SH-SY5Y (cell line): ENCODE results near the gene CD81.

Experiments
- GATA2 ChIP-seq: IDR thresholded peaks from 2 replicates; pipeline ENCODE4 v1.6.1; 2011; ENCODE audit warnings: mild to moderate bottlenecking, low read depth, low read length
- GATA3 ChIP-seq: IDR thresholded peaks from 2 replicates; pipeline ENCODE4 v1.6.1; 2011; ENCODE audit warnings: low read depth, mild to moderate bottlenecking, low read length, moderate library complexity

GRCh38 chr11:2402106-2402505, 25.0 kb downstream of the CD81 start:
- TF ChIP-seq GATA2 (no peak), GATA3 (no peak)
